Mesendoderm (in vitro differentiated cells): ENCODE results near the gene NHERF1.

Experiments
- DNase-seq: peaks from one replicate; pipeline ENCODE4 v3.0.0; 2013
- H2AK5ac ChIP-seq: 2 replicates; pipeline ENCODE4 v1.6.1; 2013; ENCODE audit warnings: low read length, inconsistent platforms
- H2BK120ac ChIP-seq: 2 replicates; pipeline ENCODE4 v1.6.1; 2013; ENCODE audit warnings: low read depth, mild to moderate bottlenecking, low read length, moderate library complexity, mixed read lengths
- H2BK15ac ChIP-seq: replicated peaks from 2 replicates; pipeline ENCODE4 v1.6.1; 2013; ENCODE audit warnings: low read depth, mild to moderate bottlenecking, moderate library complexity
- H2BK5ac ChIP-seq: 2 replicates; pipeline ENCODE4 v1.6.1; 2013; ENCODE audit warnings: low read length, inconsistent platforms
- H3K18ac ChIP-seq: 2 replicates; pipeline ENCODE4 v1.6.1; 2013; ENCODE audit warnings: mild to moderate bottlenecking, low read length, mixed read lengths
- H3K23ac ChIP-seq: one replicate; pipeline ENCODE4 v1.6.1; 2013; ENCODE audit warnings: low read length
- H3K27ac ChIP-seq: 2 replicates; pipeline ENCODE4 v1.5.1; 2013; ENCODE audit warnings: low read depth, mild to moderate bottlenecking, inconsistent platforms, low read length, moderate library complexity
- H3K27me3 ChIP-seq: 2 replicates; pipeline ENCODE4 v1.6.1; 2013; ENCODE audit warnings: low read length, control low read depth, mild to moderate bottlenecking, inconsistent platforms; ENCODE audit not compliant: insufficient read depth, poor library complexity
- H3K36me3 ChIP-seq: 2 replicates; pipeline ENCODE4 v1.6.1; 2013; ENCODE audit warnings: low read length, inconsistent platforms; ENCODE audit not compliant: control insufficient read depth, insufficient read depth
- H3K4ac ChIP-seq: one replicate; pipeline ENCODE4 v1.6.1; 2013; ENCODE audit warnings: low read depth, mild to moderate bottlenecking, low read length, moderate library complexity
- H3K4me1 ChIP-seq: 2 replicates; pipeline ENCODE4 v1.6.1; 2013; ENCODE audit warnings: low read depth, low read length, inconsistent platforms; ENCODE audit not compliant: control insufficient read depth
- H3K4me2 ChIP-seq: 2 replicates; pipeline ENCODE4 v1.6.1; 2013; ENCODE audit warnings: low read length
- H3K4me3 ChIP-seq: 2 replicates; pipeline ENCODE4 v1.5.1; 2013; ENCODE audit warnings: mild to moderate bottlenecking, low read length
- H3K56ac ChIP-seq: one replicate; pipeline ENCODE4 v1.6.1; 2013; ENCODE audit warnings: low read length
- H3K79me1 ChIP-seq: 2 replicates; pipeline ENCODE4 v1.6.1; 2013; ENCODE audit warnings: low read length, inconsistent platforms
- H3K79me2 ChIP-seq: 2 replicates; pipeline ENCODE4 v1.6.1; 2013; ENCODE audit warnings: mild to moderate bottlenecking, low read length; ENCODE audit not compliant: control insufficient read depth, insufficient read depth
- H3K9ac ChIP-seq: 2 replicates; pipeline ENCODE4 v1.6.1; 2013; ENCODE audit warnings: low read length, inconsistent platforms
- H4K5ac ChIP-seq: one replicate; pipeline ENCODE4 v1.6.1; 2013; ENCODE audit warnings: low read length
- H4K8ac ChIP-seq: one replicate; pipeline ENCODE4 v1.6.1; 2013; ENCODE audit warnings: low read depth, mild to moderate bottlenecking, control low read depth, low read length, moderate library complexity
- WGBS: extraction: QIAGEN DNeasy Blood & Tissue Kit; methylation state at CpG from one replicate; pipeline ENCODE4 v1.1.7; 2013; ENCODE audit warnings: low lambda C conversion rate, missing lambda C conversion rate; ENCODE audit not compliant: insufficient coverage; ENCODE audit errors: extremely low coverage; 5-methylcytosine and 5-hydroxymethylcytosine counted together

The NHERF1 gene

GRCh38 chr17:74806334-74806733 lies 57.9 kb downstream of the NHERF1 start:
- Histone ChIP-seq H2AK5ac (no peak overlapping the region), H3K23ac (no peak overlapping the region), H2BK120ac (no peak overlapping the region), H3K27ac (no peak overlapping the region), H4K5ac (no peak overlapping the region), H3K27me3 (no peaks in the 10 kb centered on the region), H3K56ac (no peak overlapping the region), H2BK5ac (no peak overlapping the region), H3K79me2 (no peaks in the 10 kb centered on the region), H4K8ac (no peak overlapping the region), H3K9ac (no peak overlapping the region), H3K4ac (no peak overlapping the region), H3K79me1 (no peaks in the 10 kb centered on the region), H3K4me3 (no peak overlapping the region), H3K36me3 (no peaks in the 10 kb centered on the region), H2BK15ac (no peak overlapping the region), H3K18ac (no peak overlapping the region), H3K4me1 (no peaks in the 10 kb centered on the region), H3K4me2 (no peak overlapping the region)
- DNase-seq, result no peak
- no CpG with 5 or more reads among the region's 10 CpGs for WGBS

- no CpG with 5 or more reads among the region's 13 CpGs for WGBS
- Histone ChIP-seq H3K4me3 (no peak overlapping the region), H3K27me3 (no peaks in the 10 kb centered on the region), H3K36me3 (no peaks in the 10 kb centered on the region), H2BK5ac (no peak overlapping the region), H3K79me2 (no peaks in the 10 kb centered on the region), H3K4me1 (no peaks in the 10 kb centered on the region), H3K18ac (no peak overlapping the region), H2BK120ac (no peak overlapping the region), H3K23ac (no peak overlapping the region), H3K27ac (no peak overlapping the region), H3K9ac (no peak overlapping the region), H3K4me2 (no peak overlapping the region), H3K4ac (no peak overlapping the region), H2BK15ac (no peak overlapping the region), H4K8ac (no peak overlapping the region), H3K56ac (no peak overlapping the region), H2AK5ac (no peak overlapping the region), H4K5ac (no peak overlapping the region), H3K79me1 (no peaks in the 10 kb centered on the region)
- no peak for DNase-seq
Observed at GRCh38 chr17:74807441-74807840, 59.0 kb downstream of the NHERF1 start.

DNA sequence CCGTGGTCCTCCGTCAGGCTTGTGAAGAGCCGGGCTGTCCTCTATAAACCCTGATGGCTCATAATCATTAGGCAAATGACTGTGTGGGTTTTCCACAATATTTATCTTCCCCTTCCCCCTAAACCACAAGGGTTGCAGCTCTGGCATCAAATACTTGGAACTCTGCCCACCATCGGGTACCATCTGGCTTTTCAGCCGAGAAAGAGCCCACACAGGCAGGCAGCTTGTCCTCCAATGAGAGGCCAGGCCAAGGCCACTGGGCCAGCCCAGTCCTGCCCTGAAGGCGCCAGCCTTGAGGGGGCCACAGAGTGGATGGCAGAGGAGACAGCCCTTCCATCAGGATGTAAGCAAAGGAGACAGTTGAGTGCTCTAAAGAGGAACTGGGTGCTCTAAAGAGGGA lies 59.5 kb downstream of the NHERF1 start:
- no peak for DNase-seq
- H3K18ac ChIP-seq, result no peak overlapping the region

GRCh38 chr17:74808714-74809430 lies 60.4 kb downstream of the NHERF1 start:
- no peak for DNase-seq
- Histone ChIP-seq H3K4me2 (no peak overlapping the region), H3K23ac (no peak overlapping the region), H4K8ac (no peak overlapping the region), H4K5ac (no peak overlapping the region), H2BK15ac (no peak overlapping the region), H2AK5ac (no peak overlapping the region), H3K4ac (no peak overlapping the region), H3K18ac (no peak overlapping the region), H3K4me3 (no peak overlapping the region), H3K9ac (no peak overlapping the region), H2BK120ac (no peak overlapping the region), H3K79me2 (no peaks in the 10 kb centered on the region), H2BK5ac (no peak overlapping the region), H3K36me3 (no peaks in the 10 kb centered on the region), H3K56ac (no peak overlapping the region), H3K27me3 (no peaks in the 10 kb centered on the region), H3K4me1 (no peaks in the 10 kb centered on the region), H3K79me1 (no peaks in the 10 kb centered on the region), H3K27ac (no peak overlapping the region)
- no CpG with 5 or more reads among the region's 17 CpGs for WGBS

More for the DNA sequence above, 59.5 kb downstream of the NHERF1 start:
- Histone ChIP-seq H4K5ac (no peak overlapping the region), H3K9ac (no peak overlapping the region), H2BK5ac (no peak overlapping the region), H4K8ac (no peak overlapping the region), H3K27ac (no peak overlapping the region), H3K27me3 (no peaks in the 10 kb centered on the region), H3K56ac (no peak overlapping the region), H3K4me1 (no peaks in the 10 kb centered on the region), H2AK5ac (no peak overlapping the region), H3K4me2 (no peak overlapping the region), H2BK120ac (no peak overlapping the region), H2BK15ac (no peak overlapping the region), H3K4ac (no peak overlapping the region), H3K36me3 (no peaks in the 10 kb centered on the region), H3K4me3 (no peak overlapping the region), H3K23ac (no peak overlapping the region), H3K79me1 (no peaks in the 10 kb centered on the region), H3K79me2 (no peaks in the 10 kb centered on the region)
- no CpG with 5 or more reads among the region's 6 CpGs for WGBS

DNA sequence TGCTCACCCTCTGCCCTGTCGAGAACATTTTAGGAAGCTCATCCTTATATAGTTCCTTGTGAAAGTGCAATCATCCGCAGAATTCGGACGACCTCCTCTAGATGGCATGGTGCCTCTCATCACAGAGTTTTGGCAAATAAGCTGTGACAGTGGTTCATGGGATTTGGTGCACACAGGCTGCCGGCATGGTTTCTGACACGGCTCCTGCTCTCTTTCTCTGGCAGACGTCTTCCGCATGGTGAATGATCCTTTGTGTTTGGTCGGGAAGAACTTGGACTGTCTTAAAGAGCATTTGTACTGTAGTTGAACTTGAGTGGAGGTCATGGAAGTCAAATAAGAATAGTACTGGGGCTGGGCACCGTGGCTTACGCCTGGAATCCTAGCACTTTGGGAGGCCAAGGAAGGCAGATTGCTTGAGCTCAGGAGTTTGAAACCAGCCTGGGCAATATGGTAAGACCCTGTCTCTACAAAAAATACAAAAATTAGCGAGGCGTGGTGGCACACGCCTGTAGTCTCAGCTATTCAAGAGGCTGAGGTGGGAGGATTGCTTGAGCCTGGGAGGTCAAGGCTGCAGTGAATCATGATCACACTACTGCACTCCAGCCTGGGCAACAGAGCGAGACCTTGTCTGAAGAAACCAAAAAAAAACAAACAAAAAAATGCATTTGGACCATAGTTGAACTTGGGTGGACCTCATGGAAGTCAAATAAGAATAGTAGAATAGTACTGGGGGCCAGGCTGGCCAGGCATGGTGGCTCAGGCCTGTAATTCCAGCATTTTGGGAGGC lies 62.5 kb downstream of the NHERF1 start:
- no peak for DNase-seq
- no peak overlapping the region for H2BK120ac ChIP-seq
- no peak overlapping the region for H2BK15ac ChIP-seq
- no peak overlapping the region for H2BK5ac ChIP-seq
- H3K23ac ChIP-seq, result no peak overlapping the region
- H3K4me1 ChIP-seq, result no peaks in the 10 kb centered on the region
- no CpG with 5 or more reads among the region's 15 CpGs for WGBS
- H3K4me3 ChIP-seq, result no peak overlapping the region
- no peaks in the 10 kb centered on the region for H3K79me2 ChIP-seq
- no peak overlapping the region for H3K4me2 ChIP-seq
- no peak overlapping the region for H2AK5ac ChIP-seq
- no peak overlapping the region for H4K8ac ChIP-seq
- H3K36me3 ChIP-seq, result no peaks in the 10 kb centered on the region
- H4K5ac ChIP-seq, result no peak overlapping the region
- H3K56ac ChIP-seq, result no peak overlapping the region
- H3K18ac ChIP-seq, result no peak overlapping the region
- no peak overlapping the region for H3K27ac ChIP-seq
- H3K4ac ChIP-seq, result no peak overlapping the region
- no peaks in the 10 kb centered on the region for H3K27me3 ChIP-seq
- no peaks in the 10 kb centered on the region for H3K79me1 ChIP-seq
- no peak overlapping the region for H3K9ac ChIP-seq
